Erythroblast (primary cell): Measurements from ENCODE around the gene AFAP1.

Source experiments
- GATA1 ChIP-seq: IDR thresholded peaks from 2 replicates; pipeline ENCODE4 v1.6.1; 2011; ENCODE audit warnings: low read depth, mild to moderate bottlenecking, control low read depth, low read length, moderate library complexity
- POLR2A ChIP-seq: IDR thresholded peaks from 2 replicates; pipeline ENCODE4 v1.6.1; 2011; ENCODE audit warnings: mild to moderate bottlenecking, low read length

DNA sequence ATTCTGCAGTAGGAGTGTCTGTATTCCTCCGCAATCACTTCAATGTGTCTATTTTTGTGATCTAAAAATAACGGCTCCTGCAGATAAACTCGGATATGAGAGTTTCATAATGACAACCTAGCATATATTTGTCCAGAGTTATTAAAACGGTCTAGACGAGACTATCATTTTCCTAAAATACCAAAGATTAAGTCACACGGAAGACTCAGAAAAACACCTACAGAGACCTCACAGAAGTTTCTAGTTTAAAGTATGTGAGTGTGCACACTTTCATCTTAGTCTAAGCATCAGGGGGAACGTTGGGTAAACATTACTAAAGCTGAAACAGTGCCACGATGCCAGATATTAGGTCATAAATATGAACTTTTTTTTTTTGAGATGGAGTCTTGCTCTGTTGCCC, 156.9 kb downstream of the AFAP1 start:
- TF ChIP-seq POLR2A (no peak), GATA1 (no peak)
